Smooth muscle cell of bladder (primary cell): Measurements from ENCODE around the gene COL1A2. TPM values are rescaled to one million over a fixed set of nuclear protein-coding genes. Genes with fewer than 3 reads are reported as not detected.

Source experiments
- total RNA-seq: library from RNA; depleted of rRNA; stranded (reverse); fragments of >200 nt; gene quantifications from 2 replicates; pipeline ENCODE4 v1.2.3, GENCODE V29; 2014

Gene COL1A2
- 4,803 and 7,669 TPM in 2 replicates for total RNA-seq

DNA sequence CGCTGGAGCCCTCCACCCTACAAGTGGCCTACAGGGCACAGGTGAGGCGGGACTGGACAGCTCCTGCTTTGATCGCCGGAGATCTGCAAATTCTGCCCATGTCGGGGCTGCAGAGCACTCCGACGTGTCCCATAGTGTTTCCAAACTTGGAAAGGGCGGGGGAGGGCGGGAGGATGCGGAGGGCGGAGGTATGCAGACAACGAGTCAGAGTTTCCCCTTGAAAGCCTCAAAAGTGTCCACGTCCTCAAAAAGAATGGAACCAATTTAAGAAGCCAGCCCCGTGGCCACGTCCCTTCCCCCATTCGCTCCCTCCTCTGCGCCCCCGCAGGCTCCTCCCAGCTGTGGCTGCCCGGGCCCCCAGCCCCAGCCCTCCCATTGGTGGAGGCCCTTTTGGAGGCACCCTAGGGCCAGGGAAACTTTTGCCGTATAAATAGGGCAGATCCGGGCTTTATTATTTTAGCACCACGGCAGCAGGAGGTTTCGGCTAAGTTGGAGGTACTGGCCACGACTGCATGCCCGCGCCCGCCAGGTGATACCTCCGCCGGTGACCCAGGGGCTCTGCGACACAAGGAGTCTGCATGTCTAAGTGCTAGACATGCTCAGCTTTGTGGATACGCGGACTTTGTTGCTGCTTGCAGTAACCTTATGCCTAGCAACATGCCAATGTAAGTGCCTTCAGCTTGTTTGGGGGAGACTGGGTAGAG is at the start of gene COL1A2:
COL1A2 (plus strand) TSS at position 459 of the 704 bp plus-strand sequence; CDS start at position 596, 137 bp downstream.

Other genes starting within 250 kb of the COL1A2 start
- gene CASD1, start 114.9 kb downstream of the COL1A2 start, total RNA-seq = 11.4 and 12.6 TPM in 2 replicates